ENCODE results near the gene SARS1. TPM values are rescaled to one million over a fixed set of nuclear protein-coding genes. Genes with fewer than 3 reads are reported as not detected.
A peak's percentile ranks its signal among the peaks of the same experiment; 100 is the strongest.

SARS1 gene
- total RNA-seq, 2 experiments from 2014 or later = 122 to 131 TPM

GRCh38 chr1:109271458-109271857 lies 57.7 kb downstream of the SARS1 start:
- no peaks in the 10 kb centered on the region for H3K36me3 Mint-ChIP-seq (ENCODE audit: low read depth)
- ATAC-seq (ENCODE audit: poor library complexity) (no peak), DNase-seq (no peak)
- ChIA-PET CTCF (no interaction called here), POLR2A (no interaction called here)
- H3K4me3 ChIP-seq (ENCODE audit: low read length) = no peak overlapping the region
- H3K27ac ChIP-seq (ENCODE audit: low read depth in 1 of 2, low read length in 2 of 2) = no peak overlapping the region
- H3K4me1 Mint-ChIP-seq (ENCODE audit: low read depth) = no peaks in the 10 kb centered on the region
- no peaks in the 10 kb centered on the region for H3K27me3 Mint-ChIP-seq
- H3K4me3 Mint-ChIP-seq = no peak overlapping the region
- intact Hi-C loops (cut with DNase I, micrococcal nuclease) = no loop called here
- no peaks in the 10 kb centered on the region for H3K9me3 ChIP-seq (ENCODE audit: control insufficient read depth in 1 of 2, insufficient read depth in 1 of 2, low read length in 2 of 2)
- H3K27me3 ChIP-seq (ENCODE audit: control insufficient read depth in 1 of 2, insufficient read depth in 2 of 2, low read length in 2 of 2) = no peaks in the 10 kb centered on the region
- no peak for TF ChIP-seq CTCF (IDR thresholded peaks at IDR 0.05)
- H3K36me3 ChIP-seq (ENCODE audit: insufficient read depth, low read length) = no peaks in the 10 kb centered on the region
- no peak overlapping the region for H3K27ac Mint-ChIP-seq
- H3K4me1 ChIP-seq (ENCODE audit: insufficient read depth, low read length) = no peaks in the 10 kb centered on the region
- no peaks in the 10 kb centered on the region for H3K9me3 Mint-ChIP-seq

DNA sequence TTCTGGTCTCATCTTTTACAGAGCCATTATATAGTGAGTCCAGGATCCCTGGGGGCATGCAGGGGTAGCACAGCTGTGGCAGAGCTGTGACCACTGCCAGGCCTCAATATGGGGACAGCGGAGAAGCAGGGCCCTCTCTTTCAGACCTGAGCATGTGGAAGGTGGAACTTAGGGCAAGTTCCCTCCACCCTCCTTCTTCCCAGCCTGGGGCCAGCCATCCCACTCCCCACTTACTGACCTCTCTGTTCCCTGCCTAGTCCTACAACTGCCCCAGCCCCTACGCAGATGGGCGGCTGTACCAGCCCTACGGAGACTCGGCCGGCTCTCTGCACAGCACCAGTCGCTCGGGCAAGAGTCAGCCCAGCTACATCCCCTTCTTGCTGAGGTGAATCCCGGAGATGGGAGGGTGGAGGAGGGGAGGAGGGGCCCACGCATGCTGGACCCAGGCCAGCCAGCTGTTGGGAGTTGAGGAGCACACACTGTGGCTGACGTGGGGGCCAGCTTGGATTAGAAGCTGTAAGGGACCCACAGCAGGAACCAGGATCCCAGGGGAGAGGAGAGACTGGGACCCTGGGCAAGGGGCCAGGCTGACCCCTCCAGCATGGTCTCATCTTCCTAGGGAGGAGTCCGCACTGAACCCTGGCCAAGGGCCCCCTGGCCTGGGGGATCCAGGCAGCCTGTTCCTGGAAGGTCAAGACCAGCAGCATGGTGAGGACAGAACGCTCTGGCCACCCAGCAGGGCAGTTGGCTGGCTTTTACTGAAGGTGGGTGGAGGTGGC lies 58.5 kb downstream of the SARS1 start:
- Histone ChIP-seq H3K27ac (ENCODE audit: low read depth in 1 of 2, low read length in 2 of 2) (no peak overlapping the region), H3K27me3 (ENCODE audit: control insufficient read depth in 1 of 2, insufficient read depth in 2 of 2, low read length in 2 of 2) (no peaks in the 10 kb centered on the region), H3K9me3 (ENCODE audit: control insufficient read depth in 1 of 2, insufficient read depth in 1 of 2, low read length in 2 of 2) (no peaks in the 10 kb centered on the region), H3K36me3 (ENCODE audit: insufficient read depth, low read length) (no peaks in the 10 kb centered on the region), H3K4me1 (ENCODE audit: insufficient read depth, low read length) (peaks cover under 1% of the 10 kb centered on the region), H3K4me3 (ENCODE audit: low read length) (no peak overlapping the region)
- Mint-ChIP-seq H3K9me3 (no peaks in the 10 kb centered on the region), H3K27ac (no peak overlapping the region), H3K4me3 (no peak overlapping the region), H3K27me3 (no peaks in the 10 kb centered on the region), H3K4me1 (ENCODE audit: low read depth) (no peaks in the 10 kb centered on the region), H3K36me3 (ENCODE audit: low read depth) (no peaks in the 10 kb centered on the region)
- intact Hi-C loops (cut with DNase I, micrococcal nuclease) = no loop called here
- CTCF ChIA-PET = no interaction called here
- no peak for TF ChIP-seq CTCF (IDR thresholded peaks at IDR 0.05)
- POLR2A ChIA-PET = no interaction called here
- ATAC-seq (ENCODE audit: poor library complexity) (no peak), DNase-seq (no peak)

DNA sequence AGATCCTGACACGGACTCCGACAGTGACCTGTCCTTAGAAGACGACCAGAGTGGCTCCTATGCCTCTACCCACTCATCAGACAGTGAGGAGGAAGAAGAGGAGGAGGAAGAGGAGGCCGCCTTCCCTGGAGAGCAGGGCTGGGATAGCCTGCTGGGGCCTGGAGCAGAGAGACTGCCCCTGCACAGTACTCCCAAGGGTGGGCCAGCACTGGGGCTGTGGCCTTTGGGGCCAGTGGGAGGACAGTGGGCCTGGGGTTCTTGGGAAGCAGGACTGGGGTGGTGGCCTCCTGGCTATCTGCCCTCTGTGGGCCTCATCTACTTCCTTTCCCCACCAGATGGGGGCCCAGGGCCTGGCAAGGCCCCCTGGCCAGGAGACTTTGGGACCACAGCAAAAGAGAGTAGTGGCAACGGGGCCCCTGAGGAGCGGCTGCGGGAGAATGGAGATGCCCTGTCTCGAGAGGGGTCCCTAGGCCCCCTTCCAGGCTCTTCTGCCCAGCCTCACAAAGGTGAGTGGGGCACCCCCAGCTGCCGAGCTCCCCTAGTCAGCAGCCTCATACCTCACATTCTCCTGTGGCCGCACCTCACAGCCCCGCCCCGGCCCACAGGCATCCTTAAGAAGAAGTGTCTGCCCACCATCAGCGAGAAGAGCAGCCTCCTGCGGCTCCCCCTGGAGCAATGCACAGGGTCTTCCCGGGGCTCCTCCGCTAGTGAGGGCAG lies 59.3 kb downstream of the SARS1 start:
- ChIA-PET POLR2A (no interaction called here), CTCF (no interaction called here)
- Mint-ChIP-seq H3K27me3 (no peaks in the 10 kb centered on the region), H3K4me3 (no peak overlapping the region), H3K27ac (no peak overlapping the region), H3K4me1 (ENCODE audit: low read depth) (no peaks in the 10 kb centered on the region), H3K36me3 (ENCODE audit: low read depth) (no peaks in the 10 kb centered on the region), H3K9me3 (no peaks in the 10 kb centered on the region)
- Histone ChIP-seq H3K9me3 (ENCODE audit: control insufficient read depth in 1 of 2, insufficient read depth in 1 of 2, low read length in 2 of 2) (no peaks in the 10 kb centered on the region), H3K36me3 (ENCODE audit: insufficient read depth, low read length) (no peaks in the 10 kb centered on the region), H3K27me3 (ENCODE audit: control insufficient read depth in 1 of 2, insufficient read depth in 2 of 2, low read length in 2 of 2) (no peaks in the 10 kb centered on the region), H3K27ac (ENCODE audit: low read depth in 1 of 2, low read length in 2 of 2) (no peak overlapping the region), H3K4me1 (ENCODE audit: insufficient read depth, low read length) (peaks cover 6% of the 10 kb centered on the region), H3K4me3 (ENCODE audit: low read length) (no peak overlapping the region)
- DNase-seq (peak in 1 of 14 experiments; percentile 2), ATAC-seq (ENCODE audit: poor library complexity) (no peak)
- no peak for TF ChIP-seq CTCF (IDR thresholded peaks at IDR 0.05)
- intact Hi-C loops (cut with DNase I, micrococcal nuclease) = no loop called here

Data from CD4-positive, alpha-beta T cell (primary cell).